Activated gamma-delta T cell treated with Interleukin-2 at 50 U/mL for 16 hours (primary cell): Measurements from ENCODE around the gene DPY19L1.
"Not testable (repeated sequence)": the region's sequence is repeated elsewhere in the genome, so short reads cannot be mapped to it uniquely, and the experiment has no call there.

ENCODE experiments used
- DNase-seq: peaks from one replicate; pipeline ENCODE4 v3.0.0-alpha.2; 2020

DPY19L1 gene

DNA sequence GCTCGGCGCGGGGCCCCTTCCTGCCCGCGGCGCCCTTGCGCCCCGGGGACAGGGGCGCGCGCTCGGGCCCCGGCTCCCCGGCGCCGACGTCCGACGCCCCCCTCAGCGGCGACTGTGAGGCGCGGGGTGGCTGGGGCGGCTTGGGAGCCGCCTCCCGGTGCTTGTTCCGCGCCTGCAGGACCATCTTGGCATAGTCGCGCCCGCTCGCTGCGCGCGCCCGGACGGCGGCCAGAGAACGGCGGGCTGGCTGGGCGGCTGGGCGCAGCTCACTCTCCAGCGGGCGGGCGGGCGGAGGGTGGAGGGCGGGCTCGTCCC is at the start of gene DPY19L1:
Gene DPY19L1 (minus strand): TSS at position 275 of the 315 bp plus-strand sequence. CDS start 91 bp downstream, at position 184.
- DNase-seq, result no peak

- DNase-seq, result not testable (repeated sequence)
These were observed 42.2 kb upstream of the DPY19L1 start for GRCh38 chr7:35079517-35079916.

DNA sequence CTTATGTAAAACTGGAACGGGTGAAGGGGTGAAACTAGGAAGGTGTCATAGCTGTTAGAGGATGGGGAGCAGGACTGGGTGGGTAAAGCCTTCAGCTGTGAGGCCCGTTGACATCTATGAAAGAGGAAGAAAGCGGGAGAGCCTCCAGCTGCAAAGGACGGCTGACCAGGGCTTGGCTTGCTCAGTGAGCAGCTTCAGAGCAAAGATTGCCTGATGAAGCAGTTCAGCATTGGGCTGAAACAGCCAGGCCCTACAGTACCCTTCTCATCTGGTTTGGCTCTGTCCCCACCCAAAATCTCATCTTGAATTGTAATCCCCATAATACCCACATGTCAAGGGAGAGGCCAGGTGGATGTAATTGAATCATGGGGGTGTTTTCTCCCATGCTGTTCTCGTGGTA is 36.7 kb upstream of the DPY19L1 start:
- not testable (repeated sequence) for DNase-seq

DNA sequence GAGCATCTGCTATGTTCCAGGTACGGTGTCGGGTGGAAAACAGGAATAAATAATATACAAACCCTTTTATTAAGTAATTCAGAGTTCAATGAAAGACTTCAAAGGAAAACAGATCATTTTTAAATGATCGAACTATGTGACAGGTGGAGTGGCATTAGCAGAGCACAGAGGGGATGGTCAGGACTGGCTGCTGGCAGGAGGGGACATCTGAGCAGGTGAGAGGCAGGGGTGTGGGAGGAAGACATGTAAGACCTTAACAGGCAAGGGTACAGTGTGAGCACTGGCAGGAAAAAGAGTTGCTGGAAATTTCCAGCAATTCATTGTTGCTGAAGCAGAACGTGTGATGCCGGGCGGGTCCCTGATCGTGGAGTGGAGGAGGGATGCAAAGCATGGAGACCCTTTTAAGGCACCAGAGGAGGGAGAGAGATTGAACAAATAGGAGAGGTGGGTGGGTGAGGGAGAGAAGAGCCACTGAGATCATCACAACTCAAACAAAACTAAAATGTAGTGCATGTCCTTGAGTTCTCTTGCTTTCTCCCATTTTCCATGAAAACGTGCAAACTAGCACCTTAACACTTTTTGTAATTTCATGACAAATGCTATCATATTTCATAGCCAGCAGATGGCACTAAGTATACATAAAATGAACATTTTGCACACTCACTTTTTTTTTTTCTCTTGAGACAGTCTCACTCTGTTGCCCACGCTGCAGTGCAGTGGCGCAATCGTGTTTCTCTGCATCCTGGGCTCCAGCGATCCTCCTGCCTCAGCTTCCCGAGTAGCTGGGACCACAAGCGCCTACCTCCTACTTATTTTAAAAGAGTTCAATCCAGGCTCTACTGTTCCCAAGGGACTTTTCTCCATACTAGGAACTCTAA is 35.9 kb upstream of the DPY19L1 start:
- not testable (repeated sequence) for DNase-seq

DNA sequence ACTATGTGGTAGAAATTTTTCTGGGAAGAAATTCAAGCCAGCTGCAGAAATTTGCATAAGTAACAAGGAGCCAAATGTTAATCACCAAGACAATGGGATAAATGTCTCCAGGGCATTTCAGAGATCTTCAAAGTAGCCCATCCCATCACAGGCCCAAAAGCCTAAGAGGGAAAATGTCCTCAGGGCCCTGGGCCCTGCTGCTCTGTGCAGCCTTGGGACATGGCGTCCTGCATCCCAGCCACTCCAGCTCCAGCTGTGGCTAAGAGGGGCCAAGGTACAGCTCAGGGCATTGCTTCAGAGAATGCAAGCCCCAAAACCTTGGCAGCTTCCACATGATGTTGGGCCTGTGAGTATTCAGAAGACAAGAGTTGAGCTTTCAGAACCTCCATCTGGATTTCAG is 31.8 kb upstream of the DPY19L1 start:
- not testable (repeated sequence) for DNase-seq

DNA sequence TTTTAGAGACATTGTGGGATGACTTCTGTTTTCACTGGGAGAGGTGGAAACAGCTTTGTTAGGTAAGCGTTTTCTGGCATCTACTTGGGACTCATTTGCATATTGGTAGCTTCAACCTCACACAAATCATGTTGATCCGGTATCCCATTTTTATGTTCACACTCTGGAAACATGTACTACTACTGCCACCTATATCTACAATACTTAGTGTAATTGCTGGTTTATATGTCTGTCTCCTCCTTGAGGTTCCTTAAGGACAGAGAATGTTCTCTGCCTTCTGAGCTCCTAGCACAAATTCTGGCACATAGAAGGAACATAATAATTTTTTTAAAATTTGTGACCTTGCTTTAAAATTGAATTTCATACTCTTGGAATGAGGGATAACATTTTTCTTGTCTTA is 28.1 kb upstream of the DPY19L1 start:
- not testable (repeated sequence) for DNase-seq

- DNase-seq, result not testable (repeated sequence)
These were observed 21.3 kb upstream of the DPY19L1 start for GRCh38 chr7:35058571-35058970.

GRCh38 chr7:35057505-35058451 is 20.5 kb upstream of the DPY19L1 start:
- not testable (repeated sequence) for DNase-seq

- not testable (repeated sequence) for DNase-seq
These were observed 18.4 kb upstream of the DPY19L1 start for GRCh38 chr7:35055733-35056132.

- DNase-seq, result not testable (repeated sequence)
These were observed 16.3 kb upstream of the DPY19L1 start for GRCh38 chr7:35053488-35054175.

DNA sequence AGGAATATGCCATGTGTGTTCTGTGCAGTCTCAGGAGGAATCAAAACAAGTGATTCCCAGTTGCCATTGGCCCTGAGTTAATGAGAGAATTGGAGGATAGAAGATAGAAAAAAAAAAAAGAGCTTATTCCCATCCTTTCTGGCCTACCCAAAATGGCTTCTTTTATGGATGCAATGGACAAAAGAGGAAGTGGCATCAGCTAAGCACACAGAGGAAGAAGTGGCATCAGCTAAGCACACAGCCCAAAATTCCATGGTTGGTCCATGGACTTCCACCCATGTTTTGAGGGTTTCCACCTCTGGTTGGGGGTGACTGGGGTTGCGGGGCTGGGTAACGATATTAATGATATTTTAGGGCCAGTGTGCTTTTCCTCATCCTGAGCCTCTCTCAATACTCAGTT is 11.1 kb upstream of the DPY19L1 start:
- not testable (repeated sequence) for DNase-seq

DNA sequence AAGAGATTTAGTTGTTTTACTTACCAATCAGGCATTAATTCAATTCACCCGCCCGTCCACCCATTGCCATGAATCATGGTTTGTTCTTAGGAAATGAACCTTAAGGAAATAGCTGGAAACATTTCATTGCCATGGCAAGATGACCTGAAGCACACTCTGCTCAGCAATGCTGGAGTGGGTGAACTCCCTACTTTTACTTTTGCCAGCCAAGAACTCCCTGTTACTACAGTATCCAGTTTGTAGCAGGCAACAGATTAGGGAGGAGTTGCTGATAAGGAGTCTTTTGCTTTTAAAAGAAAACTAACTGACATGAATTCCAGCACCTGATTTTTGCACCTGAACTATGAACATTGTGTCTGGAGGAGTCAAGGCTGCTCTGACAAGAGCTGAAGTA is 10.6 kb upstream of the DPY19L1 start:
- DNase-seq, result not testable (repeated sequence)

DNA sequence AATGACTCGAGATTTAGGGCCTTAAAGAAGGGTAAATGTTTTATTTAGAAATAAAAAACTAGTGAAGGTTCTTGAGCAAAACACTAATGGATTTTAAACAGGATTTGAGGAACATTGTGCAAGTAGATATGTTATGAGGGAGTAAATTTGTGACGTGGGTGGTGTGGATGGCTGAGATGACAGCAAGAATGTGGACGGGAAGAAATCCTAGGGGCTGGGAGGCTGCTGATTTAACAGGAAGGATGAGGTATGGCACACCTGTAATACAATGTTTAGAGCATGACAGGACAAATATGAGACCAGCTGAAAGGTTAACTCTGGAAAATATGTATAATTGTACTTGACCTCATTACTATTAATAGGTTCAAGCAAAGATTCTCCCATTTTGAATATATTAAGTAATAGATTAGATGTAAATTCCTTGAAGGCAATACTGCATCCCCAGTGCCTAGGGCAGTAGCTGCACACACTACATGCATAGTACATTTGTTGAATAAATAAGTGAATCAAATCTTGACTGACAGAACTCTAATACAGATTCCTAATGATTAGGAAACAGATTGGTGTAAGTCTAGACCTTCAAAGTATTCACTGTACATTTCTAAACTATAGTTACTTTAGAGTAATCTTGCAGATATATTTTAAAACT is 10.1 kb upstream of the DPY19L1 start:
- not testable (repeated sequence) for DNase-seq

DNA sequence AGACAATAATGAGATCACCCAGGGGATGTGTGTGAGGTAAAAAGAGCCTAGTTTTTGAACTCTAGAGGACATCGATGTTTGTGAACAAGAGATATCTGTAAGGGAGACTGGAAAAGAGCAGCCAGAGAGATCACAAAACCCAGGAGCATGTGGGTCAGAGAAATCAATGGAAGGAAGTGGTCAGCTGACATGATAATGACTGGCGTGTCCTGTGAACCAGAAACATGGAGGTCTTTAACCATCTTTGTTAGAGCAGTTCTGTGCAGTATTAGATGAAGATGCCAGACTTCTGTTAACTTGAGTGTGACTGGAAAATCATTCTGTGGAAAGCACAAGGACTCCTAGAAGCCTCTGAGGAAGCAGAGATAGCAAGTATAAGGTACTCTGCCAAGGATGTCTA is 6.0 kb upstream of the DPY19L1 start:
- not testable (repeated sequence) for DNase-seq

DNA sequence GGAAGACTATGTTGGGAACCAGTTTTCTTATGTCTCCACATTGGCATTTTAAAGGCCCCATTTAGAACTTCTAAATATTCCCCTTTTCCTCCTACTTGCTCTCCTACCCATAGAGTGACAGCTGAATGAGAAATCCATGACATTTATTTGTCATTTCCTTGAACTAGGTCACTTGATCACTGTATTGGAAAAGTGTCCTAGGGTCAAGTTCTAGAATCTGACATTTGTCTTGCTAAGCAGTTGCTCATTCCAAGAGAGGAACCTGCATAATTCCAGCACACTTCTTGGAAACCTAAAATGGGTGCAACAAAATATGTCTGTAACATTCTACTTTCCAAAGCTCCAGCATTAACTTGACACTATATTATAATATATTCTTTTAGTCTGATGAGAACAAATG is 3.6 kb upstream of the DPY19L1 start:
- DNase-seq, result no peak

DNA sequence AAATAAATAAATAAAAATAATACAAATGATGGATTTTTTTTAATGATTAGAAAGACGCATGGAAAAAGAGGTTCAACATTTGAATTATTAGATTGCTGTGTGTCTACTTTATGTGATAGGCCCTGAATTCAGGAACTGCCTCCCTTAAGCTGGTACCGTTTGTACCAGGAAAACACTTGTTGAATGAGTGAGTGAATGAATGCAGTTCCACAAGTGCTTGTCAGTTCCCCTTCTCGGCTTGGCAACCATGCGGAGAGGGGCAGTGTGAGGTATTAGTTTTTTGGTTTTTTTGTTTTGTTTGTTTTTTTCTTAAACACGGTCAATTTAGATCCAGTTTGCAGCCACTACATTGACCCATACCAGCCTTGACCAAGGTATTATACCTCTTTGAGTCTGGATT is 2.1 kb upstream of the DPY19L1 start:
- DNase-seq, result no peak

- DNase-seq, result no peak
These were observed 1.1 kb upstream of the DPY19L1 start for GRCh38 chr7:35038354-35038753.

GRCh38 chr7:35037526-35038341 is 449 bp upstream of the DPY19L1 start:
- peak; percentile 91 for DNase-seq

- peak; percentile 34 for DNase-seq
These were observed 719 bp downstream of the DPY19L1 start for GRCh38 chr7:35036361-35037171.

- DNase-seq, result peak; percentile 24
These were observed 1.7 kb downstream of the DPY19L1 start for GRCh38 chr7:35035511-35035961.

DNA sequence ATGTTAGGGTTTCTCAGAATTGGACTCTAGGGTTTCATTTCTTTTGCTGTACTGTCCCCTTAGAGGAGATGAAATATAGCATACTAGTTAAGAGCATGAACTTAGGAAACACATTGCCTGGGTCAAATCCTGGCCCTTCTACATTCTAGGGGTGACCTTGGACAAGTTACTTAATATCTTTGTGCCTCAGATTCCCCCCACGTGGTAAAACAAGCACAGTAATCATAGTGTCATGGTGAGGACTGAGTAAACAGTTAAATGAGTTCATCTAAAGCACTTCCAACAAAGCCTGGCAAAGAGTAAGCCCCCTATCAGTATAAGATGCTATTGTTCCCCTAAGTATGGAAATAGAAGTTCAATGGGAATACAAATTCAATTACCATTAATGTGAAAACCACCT is 5.1 kb downstream of the DPY19L1 start:
- DNase-seq, result no peak
